NCI-H2171 treated with DMSO at 0.1 percent for 48 hours (cell line): Measurements from ENCODE around the gene MSL1.
A peak's percentile ranks its signal among the peaks of the same experiment; 100 is the strongest.

Experiments
- DNase-seq: peaks from one replicate; lab custom pipeline; 2025; lab: John Stamatoyannopoulos, UW

MSL1 gene

GRCh38 chr17:40121181-40122135 lies at the start of gene MSL1:
MSL1 (plus strand) TSS chr17:40121971; CDS start chr17:40122613, 642 bp downstream.
- peak; percentile 76 for DNase-seq

GRCh38 chr17:40072040-40072734 lies 49.6 kb upstream of the MSL1 start:
- peak; percentile 87 for DNase-seq

- DNase-seq: no peak
Observed at GRCh38 chr17:40072735-40073346, 48.9 kb upstream of the MSL1 start.

- DNase-seq: no peak
Observed at GRCh38 chr17:40073454-40074174, 48.2 kb upstream of the MSL1 start.

GRCh38 chr17:40074175-40074512 lies 47.6 kb upstream of the MSL1 start:
- no peak for DNase-seq

GRCh38 chr17:40074871-40075200 lies 46.9 kb upstream of the MSL1 start:
- no peak for DNase-seq

GRCh38 chr17:40075201-40075941 lies 46.4 kb upstream of the MSL1 start:
- DNase-seq: peak; percentile 38

GRCh38 chr17:40075942-40076498 lies 45.8 kb upstream of the MSL1 start:
- no peak for DNase-seq

GRCh38 chr17:40076591-40076990 lies 45.2 kb upstream of the MSL1 start:
- no peak for DNase-seq

- DNase-seq: no peak
Observed at GRCh38 chr17:40079545-40079944, 42.2 kb upstream of the MSL1 start.

GRCh38 chr17:40084477-40084876 lies 37.3 kb upstream of the MSL1 start:
- no peak for DNase-seq

- peak; percentile 14 for DNase-seq
Observed at GRCh38 chr17:40086150-40087044, 35.4 kb upstream of the MSL1 start.

GRCh38 chr17:40087049-40087794 lies 34.5 kb upstream of the MSL1 start:
- no peak for DNase-seq

- DNase-seq: no peak
Observed at GRCh38 chr17:40087903-40088718, 33.7 kb upstream of the MSL1 start.

GRCh38 chr17:40089077-40089895 lies 32.5 kb upstream of the MSL1 start:
- DNase-seq: no peak

GRCh38 chr17:40090237-40091119 lies 31.3 kb upstream of the MSL1 start:
- no peak for DNase-seq
